Epithelial cell of proximal tubule (primary cell): Measurements from ENCODE around the gene IRF2. TPM values are rescaled to one million over a fixed set of nuclear protein-coding genes. Genes with fewer than 3 reads are reported as not detected.

Experiments used
- DNase-seq: peaks from one replicate; pipeline ENCODE4 v3.0.0-alpha.2; 2011; ENCODE audit warnings: low read depth
- H3K4me3 ChIP-seq: 2 replicates; pipeline ENCODE4 v1.5.1; 2011; ENCODE audit warnings: low read depth, mild to moderate bottlenecking, low read length
- total RNA-seq: library from RNA; depleted of rRNA; stranded (reverse); fragments of >200 nt; gene quantifications from 2 replicates; pipeline ENCODE4 v1.2.3, GENCODE V29; 2015
- TF ChIP-seq, protein P1 (sequence below): conservative IDR thresholded peaks from 2 replicates; pipeline ENCODE4 v1.5.1; 2012; ENCODE audit warnings: low read depth, mild to moderate bottlenecking, low read length

The IRF2 gene
- total RNA-seq, 1 donor from 2014 or later: 22.5 TPM

DNA sequence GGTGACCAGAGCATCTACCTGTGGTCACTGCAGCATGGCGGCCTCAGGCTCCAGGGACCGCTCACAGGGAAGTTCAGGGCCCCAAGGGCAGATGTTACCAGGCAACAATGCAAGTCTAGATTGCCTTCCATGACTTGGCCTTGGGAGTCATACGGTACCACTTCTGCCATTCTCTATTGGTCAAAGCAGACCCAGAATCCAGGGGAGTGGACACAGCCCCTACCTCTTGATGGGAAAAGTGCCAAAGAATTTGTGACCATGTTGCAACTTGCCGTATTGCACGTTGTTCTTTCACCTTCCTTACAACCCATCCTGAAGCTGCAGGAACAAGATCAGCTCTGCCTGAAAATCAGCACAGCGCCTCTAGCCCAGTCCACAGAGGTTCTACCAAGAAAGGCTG lies 111.1 kb downstream of the IRF2 start:
- no peak for DNase-seq
- TF ChIP-seq, protein P1, sequence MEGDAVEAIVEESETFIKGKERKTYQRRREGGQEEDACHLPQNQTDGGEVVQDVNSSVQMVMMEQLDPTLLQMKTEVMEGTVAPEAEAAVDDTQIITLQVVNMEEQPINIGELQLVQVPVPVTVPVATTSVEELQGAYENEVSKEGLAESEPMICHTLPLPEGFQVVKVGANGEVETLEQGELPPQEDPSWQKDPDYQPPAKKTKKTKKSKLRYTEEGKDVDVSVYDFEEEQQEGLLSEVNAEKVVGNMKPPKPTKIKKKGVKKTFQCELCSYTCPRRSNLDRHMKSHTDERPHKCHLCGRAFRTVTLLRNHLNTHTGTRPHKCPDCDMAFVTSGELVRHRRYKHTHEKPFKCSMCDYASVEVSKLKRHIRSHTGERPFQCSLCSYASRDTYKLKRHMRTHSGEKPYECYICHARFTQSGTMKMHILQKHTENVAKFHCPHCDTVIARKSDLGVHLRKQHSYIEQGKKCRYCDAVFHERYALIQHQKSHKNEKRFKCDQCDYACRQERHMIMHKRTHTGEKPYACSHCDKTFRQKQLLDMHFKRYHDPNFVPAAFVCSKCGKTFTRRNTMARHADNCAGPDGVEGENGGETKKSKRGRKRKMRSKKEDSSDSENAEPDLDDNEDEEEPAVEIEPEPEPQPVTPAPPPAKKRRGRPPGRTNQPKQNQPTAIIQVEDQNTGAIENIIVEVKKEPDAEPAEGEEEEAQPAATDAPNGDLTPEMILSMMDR: no peak
- H3K4me3 ChIP-seq: no peak overlapping the region

DNA sequence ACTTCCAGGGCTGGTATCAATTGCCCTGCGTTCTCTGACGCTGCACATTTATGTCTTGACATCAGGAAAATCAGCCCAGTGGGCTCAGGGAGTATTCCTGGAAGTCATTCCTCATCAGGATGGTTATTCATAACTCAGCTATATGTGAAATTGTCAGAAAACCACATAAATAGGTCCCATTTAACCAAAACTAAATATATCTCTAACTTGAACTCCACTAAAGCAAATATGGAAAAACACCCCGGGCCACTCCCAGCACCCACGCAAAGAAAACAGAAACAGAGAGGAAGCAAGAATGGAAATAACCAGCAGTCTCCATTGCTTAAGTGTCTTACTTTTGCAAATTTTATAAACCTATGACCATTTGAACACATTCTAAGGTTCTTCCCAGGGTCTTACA lies 112.0 kb downstream of the IRF2 start:
- TF ChIP-seq, protein P1: no peak
- no peak overlapping the region for H3K4me3 ChIP-seq
- no peak for DNase-seq

GRCh38 chr4:184361443-184361842 lies 112.9 kb downstream of the IRF2 start:
- no peak for DNase-seq
- TF ChIP-seq, protein P1: no peak
- no peak overlapping the region for H3K4me3 ChIP-seq

GRCh38 chr4:184359888-184360287 lies 114.5 kb downstream of the IRF2 start:
- DNase-seq: no peak
- H3K4me3 ChIP-seq: no peak overlapping the region
- TF ChIP-seq, protein P1: no peak

GRCh38 chr4:184358521-184359232 lies 115.7 kb downstream of the IRF2 start:
- H3K4me3 ChIP-seq: no peak overlapping the region
- TF ChIP-seq, protein P1: no peak
- DNase-seq: no peak

DNA sequence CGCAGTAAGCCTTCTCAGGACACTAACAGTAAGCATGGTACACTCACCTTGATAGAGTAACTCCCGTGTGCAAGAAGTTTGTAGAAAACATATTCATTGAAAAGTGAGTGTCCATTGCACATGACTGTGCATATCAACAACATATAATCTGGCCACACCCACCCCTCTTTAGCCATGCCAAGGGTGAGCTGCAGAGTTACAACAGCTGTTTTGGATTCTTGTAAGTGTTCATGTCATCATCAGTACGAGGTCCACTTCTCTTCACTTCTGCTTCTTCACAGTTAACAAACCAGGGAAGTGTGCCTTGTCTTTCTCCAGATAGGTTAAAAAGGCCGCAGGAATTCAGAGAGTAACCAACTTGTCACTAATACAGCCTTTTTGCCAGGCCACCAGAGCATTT lies 116.6 kb downstream of the IRF2 start:
- no peak overlapping the region for H3K4me3 ChIP-seq
- TF ChIP-seq, protein P1: no peak
- no peak for DNase-seq

DNA sequence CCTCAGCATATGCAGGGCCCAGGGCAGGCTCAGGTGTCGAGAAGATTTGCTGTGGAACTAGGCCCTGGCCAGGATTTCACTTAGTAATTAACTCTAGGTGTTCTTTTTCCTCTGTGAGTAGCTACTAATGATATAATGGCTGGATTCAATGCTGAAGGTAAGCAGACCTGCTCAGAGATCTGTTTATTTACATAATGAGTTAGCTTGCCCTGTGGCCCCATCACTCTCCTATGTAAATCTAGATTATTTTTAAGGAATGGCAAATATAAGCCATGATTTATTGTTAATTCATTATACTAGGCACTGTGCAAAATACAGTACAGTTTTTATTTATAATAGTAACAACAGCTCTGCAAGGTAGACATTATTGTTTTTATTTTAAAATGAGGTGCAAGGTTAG lies 117.2 kb downstream of the IRF2 start:
- no peak overlapping the region for H3K4me3 ChIP-seq
- TF ChIP-seq, protein P1: no peak
- DNase-seq: no peak
